Measurements from ENCODE around the gene FLOT1.

The FLOT1 gene

DNA sequence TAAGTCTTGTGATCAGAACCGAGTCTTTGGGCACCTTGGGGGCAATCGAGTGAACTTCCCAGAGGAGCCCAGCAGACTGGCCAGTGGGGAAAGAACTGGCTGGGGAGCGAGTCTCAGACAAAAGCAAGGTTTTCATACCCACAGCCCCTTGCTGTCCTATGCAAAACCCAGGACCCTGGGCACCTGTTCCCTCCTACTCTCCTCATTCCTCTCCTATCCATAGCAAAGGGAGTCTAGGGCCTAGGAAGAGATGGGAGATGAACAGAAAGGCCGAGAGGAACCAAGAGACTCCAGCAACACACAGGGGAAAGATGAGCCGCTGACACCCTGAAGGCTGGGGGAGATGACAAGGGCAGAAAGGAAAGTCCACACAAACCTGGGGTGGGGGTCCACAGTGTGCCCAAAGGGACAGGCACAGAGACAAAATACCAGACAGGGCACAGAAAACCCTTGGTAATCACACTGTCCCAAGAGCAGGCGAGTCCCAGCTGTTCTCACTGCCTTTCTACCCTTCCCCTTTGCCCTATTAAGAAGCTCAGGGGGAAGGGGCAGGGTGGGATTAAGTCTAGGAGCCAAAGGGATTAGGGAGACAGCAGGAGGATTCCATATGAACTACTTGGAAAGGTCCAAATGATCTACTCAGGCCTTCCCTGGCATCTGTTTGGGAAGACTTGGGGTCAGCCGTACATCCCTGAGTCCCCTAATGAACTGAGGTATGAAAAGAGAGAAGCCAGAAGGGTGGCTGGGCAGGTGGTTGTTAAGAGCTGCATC is 62.5 kb downstream of the FLOT1 start:
- no peak for DNase-seq (ENCODE audit: low read depth in 2 of 2)

DNA sequence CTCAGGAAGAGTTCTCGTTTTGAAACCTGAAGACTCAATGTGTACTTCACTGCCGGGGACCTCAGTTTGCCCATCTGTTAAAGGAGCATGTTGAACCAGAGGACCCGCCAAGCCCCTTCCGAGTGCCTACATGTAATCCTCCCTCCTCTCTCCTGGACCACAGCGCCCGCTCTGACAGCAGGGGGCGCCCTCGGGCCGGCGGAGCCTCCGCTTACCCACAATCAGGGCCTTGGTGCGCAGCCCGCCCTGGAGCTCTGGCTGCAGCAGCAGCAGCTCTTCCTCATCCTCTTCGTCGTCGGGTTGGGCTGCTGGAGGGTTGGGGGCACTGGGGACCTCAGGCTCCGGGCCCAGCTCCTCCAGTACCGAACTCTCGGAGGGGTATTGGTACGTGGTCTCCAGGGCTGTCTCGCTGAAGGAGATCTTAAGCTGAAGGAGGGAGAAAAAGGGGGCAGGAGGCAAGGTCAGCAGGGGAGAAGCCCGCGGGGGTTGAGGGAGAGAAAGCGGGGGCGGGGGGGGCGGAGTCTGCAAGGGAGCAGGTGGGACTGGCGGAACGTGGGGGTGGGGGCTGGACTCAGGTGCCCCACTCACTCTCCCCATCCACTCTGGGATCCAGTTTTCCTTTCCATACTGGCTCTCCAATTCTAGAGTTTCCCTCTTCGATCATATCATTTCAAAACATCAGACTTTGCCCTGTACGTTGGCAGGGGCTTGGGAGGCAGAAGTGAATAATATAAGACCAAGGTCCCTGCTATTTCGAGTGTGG is 63.3 kb downstream of the FLOT1 start:
- no peak for DNase-seq (ENCODE audit: low read depth in 2 of 2)
